SKM-1 (cell line): ENCODE data around the gene IPO13.

Experiments
- DNase-seq: peaks from one replicate; lab custom pipeline; 2025; ENCODE audit not compliant: unreplicated experiment; lab: John Stamatoyannopoulos, UW

IPO13 gene

DNA sequence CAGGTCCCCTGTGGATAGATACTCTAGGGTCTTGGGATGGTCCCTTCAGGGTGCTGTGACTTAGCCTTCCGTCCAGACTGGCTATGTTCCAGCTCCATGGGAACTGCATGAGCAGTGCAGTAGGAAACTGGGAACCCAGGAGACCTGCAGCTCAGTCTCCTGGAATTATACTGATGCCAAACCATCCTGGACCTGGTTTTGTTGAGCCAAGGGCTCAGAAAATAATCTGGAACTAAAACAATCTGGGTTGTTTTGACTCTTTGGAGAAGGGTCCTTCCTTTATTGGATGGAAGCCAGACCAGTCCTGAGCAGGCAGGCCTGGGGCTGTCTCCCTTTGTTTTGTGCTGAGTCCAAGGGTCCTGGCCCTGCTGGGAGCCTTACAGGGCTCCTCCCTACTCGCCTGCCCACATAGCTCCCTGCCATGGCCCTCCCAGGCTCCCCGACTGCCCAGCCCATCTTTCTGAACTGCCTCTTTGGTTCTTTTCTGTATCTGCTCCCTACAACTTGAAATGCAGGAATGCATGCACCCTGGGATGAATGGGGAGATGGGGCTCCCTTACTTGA is 1.2 kb downstream of the IPO13 start:
- no peak for DNase-seq

- no peak for DNase-seq
Measured at GRCh38 chr1:43949678-43950077, 2.9 kb downstream of the IPO13 start.

DNA sequence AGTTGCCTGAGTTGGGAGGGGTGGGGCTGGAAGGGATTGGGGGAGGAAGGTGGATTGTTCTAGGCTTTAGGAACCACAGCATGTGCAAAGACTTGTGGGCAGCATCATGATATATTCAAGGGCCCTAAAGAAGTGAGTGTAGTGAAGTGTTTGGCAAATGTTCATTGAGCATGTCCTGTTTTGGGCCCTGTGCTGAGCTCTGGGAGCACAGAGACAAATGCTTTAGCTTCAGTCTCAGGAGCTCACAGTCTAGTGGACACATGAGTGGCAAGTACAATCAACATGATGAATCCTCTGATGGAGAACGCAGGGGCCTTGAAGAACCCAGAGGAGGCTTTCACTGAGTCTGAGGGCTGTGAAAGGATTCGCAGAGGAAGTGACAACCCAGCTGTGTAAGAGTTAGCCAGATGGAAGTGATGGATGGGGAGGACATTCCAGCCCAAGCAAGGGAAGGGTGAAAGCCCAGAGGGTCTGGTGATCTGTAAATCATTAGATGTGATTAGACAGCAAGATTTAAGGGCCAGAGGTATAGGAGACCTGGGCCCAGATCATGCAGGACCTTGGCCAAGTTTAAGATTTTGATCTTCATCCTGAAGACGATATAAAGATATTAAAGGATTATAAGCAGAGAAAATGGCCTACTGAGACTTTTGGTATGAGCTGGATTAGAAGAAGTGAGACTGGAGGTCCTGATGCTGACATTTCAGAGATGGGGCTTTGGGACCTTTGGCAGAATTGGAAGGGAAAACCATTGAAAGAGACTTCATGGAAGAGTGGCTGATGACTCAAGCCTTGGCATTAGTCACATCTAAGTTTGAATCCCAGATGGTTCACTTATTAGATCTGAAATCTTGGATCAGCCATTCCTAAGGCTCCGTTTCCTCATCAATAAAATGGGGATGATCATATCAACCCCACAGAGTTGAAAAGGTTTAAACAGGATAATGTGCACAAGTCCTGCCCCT is 4.6 kb downstream of the IPO13 start:
- DNase-seq, result no peak

- DNase-seq, result no peak
Measured at GRCh38 chr1:43952731-43953346, 6.1 kb downstream of the IPO13 start.

DNA sequence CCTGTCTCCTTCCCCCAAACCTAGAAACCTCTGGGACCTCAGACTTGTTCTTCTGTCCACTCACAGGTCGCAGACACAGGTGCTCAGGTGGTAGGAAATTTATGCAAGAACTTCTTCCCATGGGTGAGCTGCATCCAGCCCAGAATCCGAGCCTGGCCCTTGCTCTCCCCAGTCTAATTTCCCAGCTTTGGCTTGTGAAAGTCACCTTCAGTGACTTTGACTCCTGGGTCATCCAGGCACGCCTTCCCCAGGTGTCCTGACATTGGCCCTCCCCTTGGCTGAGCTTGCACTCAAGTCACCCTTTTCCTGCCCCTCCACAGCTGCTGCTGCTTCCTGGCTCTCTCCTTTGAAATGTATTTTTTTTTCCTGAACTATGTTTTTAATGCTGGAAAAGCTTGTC is 6.6 kb downstream of the IPO13 start:
- no peak for DNase-seq

DNA sequence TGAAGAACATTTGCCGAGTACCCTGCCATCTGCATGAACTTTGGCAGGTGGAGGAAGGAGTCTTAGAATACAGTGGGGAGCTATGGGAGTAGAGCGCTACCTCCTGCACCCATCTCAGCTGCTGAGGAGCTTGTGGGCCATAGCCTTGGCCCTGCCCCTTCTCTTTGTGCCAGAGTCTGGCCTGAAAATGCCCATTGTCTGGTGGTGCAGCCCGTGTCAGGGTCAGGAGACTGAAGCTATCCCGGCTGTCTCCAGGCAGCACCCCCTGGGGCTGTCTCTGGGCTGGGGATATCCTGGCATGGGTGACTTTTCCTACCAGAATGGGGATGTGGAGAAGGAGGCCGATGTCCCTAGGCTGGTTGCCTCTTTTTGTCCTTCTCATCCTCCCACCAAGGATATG is 7.3 kb downstream of the IPO13 start:
- DNase-seq, result no peak

DNA sequence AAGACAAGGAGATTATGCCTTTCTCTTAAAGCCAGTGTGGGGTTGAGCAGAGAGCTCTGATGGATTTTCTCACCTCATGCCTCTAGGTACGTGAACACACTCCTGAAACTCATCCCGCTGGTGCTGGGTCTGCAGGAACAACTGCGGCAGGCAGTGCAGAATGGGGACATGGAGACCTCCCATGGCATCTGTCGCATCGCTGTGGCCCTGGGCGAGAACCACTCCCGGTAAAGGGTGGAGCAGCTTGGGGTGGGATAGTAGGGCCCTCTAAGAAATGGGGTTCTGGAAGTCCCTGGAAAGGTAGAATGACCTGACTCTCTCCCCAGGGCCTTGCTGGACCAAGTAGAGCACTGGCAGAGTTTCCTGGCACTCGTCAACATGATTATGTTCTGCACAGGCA is 9.5 kb downstream of the IPO13 start:
- no peak for DNase-seq

DNA sequence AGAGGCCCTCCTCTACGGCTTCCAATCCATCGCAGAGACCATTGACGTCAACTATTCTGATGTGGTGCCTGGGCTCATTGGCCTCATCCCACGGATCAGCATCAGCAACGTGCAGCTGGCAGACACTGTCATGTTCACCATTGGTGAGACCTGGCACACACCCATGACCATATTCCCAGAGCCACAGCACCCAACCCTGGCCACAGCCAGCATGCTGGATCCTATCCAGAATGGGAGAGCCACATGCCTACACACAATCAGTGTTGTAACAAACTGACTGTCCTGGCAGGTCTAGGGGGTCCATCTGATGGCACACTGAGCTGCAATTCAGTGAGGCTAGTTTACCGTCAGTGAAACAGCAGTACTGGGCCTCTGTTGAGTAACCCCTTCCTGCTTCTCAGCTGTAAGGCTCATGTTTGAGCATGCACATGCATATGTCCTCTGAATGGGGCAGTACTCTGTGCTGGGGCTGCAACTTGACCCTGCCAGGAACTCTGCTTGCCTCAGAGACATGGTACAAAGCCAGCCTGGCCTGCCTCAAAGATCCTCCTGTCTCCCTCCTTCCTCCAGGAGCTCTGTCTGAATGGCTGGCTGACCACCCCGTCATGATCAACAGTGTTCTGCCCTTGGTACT is 10.8 kb downstream of the IPO13 start:
- no peak for DNase-seq

DNA sequence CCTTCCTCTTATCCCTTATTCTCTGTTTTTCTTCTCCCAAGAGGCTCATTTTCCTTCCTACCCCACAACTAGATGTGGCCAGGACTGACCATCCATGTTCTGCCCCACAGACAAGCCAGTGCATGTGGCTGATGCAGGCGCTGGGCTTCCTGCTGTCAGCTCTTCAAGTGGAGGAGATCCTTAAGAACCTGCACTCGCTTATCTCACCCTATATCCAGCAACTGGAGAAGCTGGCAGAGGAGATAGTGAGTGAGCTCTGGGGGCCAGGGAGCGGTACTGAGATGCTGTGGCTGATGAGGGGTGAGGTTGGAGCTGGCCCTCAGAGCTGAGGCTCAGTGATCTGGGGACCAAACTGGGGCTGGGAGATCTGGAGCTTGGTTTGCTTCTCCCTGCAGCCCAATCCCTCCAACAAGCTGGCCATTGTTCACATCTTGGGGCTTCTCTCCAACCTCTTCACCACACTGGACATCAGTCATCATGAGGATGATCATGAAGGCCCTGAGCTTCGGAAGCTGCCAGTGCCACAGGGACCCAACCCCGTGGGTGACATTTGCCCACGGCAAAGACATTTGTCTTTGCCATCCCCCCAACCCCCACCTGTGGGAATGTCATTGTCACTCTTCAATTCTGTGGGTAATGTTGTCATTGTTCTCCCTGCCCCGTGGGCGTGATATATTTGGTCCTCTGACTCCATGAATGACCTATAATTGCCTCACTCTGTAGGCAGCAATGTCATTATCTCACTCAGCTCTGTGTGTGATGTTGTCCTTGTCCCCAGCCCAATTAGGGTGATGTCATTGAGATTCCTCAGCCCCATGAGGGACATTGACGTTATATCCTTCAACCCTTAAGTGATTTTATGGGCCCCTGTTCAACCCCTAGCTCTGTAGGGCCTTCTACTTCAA is 11.9 kb downstream of the IPO13 start:
- DNase-seq, result no peak

DNA sequence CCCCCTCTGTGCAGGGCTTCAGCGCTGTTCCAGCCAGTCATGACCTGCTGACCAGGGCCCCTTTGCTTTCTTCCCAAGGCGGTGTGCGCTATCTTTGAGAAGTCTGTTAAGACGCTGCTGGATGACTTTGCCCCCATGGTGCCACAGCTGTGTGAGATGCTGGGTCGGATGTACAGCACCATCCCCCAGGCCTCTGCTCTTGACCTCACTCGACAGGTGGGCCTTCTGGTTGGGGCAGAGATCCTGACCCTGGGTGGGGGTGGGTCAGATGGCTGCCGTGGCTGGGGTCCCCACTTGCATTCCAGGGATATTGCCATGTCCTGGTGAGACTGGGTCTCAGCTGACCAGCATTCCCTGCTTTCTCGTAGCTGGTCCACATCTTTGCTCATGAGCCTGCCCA is 14.0 kb downstream of the IPO13 start:
- no peak for DNase-seq

- DNase-seq, result no peak
Measured at GRCh38 chr1:43961692-43962091, 14.9 kb downstream of the IPO13 start.

DNA sequence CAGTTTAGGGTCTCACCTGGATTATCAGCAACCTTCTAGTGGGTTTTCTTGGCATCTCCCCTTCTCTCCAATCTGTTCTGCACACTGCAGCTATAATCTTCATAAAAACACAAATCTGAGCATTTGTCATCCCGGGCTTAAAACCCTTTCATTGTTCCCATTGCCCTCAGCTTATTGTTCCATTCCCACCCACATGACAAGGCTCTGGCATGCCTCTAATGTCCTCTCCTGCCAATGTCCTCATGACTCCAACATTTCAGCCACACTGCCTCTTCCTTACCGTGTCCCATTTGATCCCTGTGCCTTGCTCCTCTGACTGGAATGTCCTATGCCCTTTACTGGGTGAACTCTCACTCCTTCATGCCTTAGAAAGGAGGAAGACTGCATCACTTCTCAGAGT is 15.6 kb downstream of the IPO13 start:
- DNase-seq, result no peak

DNA sequence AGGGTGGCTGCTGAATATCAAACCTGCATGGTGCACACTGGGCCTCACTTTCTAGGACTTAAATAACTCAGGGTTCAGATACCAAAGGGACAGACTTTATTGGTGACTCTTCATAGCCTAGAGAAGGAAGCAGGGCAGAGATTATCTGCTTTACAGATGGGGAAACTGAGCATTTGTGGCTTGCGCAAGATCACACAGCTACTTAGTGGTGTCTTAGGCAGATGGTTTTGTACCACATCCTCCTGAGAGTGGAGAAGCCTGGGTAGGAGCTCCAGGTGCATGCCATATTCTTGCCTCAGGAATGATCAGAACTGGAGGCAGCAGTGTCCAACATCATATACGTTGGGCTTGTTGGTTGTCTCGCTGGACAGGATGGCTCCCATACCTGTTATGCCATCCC is 16.3 kb downstream of the IPO13 start:
- DNase-seq, result no peak

DNA sequence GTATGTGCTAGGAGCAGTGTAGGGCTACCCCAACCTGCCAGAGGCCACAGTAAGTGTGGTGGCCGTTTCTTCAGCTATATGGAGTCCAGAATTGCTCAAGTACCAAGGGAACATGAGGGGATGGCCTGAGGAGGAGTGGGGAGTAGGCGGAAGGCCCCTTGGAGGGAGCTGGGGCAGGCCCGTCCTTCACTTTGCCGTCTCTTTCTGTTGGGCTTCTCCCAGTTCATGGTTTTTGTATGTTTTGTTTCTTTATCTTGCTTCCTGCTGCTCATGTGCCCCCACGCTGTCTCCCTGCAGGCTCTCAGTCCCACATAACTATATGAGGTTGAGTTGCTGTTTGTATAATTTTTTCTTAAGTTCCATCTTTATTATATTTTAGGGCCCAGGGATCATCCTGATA is 17.1 kb downstream of the IPO13 start:
- no peak for DNase-seq

DNA sequence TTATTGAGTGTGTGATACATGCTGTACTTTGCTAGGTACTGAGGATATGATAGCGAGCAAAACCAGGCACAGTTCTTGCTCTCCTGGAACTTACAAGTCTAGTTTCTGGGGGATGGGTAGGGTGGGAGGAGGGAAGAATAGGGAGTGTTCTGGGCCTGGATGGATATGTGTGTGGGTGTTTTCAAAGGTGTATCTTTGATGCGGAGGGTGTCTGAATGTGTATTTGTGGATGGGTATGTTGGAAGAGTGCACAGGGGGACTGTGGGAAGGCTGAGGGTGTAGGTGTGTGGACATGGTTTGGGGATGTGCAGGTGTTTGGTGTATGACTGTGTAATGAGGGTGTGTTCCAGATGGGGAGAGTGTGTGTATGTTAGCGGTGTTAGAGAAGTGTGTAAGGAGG is 18.6 kb downstream of the IPO13 start:
- no peak for DNase-seq

GRCh38 chr1:43968348-43968948 is 21.7 kb downstream of the IPO13 start:
- no peak for DNase-seq

DNA sequence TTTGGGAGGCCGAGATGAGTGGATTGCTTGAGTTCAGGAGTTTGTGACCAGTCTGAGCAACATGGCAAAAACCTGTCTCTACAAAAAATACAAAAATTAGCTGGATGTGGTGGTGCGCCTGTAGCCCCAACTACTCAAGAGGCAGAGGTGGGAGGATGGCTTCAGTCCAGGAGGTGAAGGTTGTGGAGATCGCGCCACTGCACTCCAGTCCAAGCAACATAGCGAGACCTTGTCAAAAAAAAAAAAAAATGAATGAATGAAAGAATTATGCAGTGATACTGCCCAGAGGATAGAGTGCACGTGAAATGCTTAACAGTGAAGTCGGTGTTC is 22.6 kb downstream of the IPO13 start:
- no peak for DNase-seq

- DNase-seq, result peak; percentile 97
Measured at GRCh38 chr1:43969746-43970466, 23.2 kb downstream of the IPO13 start, which contains the start of gene DPH2. Gene DPH2, plus strand, starts transcription at chr1:43970010. Its CDS starts 166 bp downstream, at chr1:43970176.

- DNase-seq, result no peak
Measured at GRCh38 chr1:43970502-43970901, 23.8 kb downstream of the IPO13 start.

DNA sequence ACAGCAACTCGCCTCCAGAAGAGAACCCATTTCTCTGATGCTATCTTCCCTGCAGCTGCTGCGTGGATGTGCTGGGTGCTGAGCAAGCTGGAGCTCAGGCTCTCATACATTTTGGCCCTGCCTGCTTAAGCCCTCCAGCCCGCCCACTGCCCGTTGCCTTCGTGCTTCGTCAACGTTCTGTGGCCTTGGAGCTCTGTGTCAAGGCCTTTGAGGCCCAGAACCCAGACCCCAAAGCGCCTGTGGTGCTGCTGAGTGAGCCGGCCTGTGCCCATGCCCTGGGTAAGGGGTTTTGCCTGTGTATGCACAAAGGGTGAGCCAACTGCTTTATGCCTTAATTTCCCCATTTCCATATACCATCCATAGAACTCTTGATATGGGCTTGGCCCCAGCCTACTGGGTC is 24.2 kb downstream of the IPO13 start:
- no peak for DNase-seq
